DND-41 (cell line): Measurements from ENCODE around the gene STAM.

Experiments used
- CTCF ChIP-seq: IDR thresholded peaks from 2 replicates; pipeline ENCODE4 v1.5.1; 2012; ENCODE audit warnings: borderline replicate concordance, low read length, moderate library complexity, mild to moderate bottlenecking; ENCODE audit not compliant: poor library complexity, severe bottlenecking; ENCODE audit errors: extremely low read depth
- EZH2 ChIP-seq: IDR thresholded peaks from 3 replicates; pipeline ENCODE4 v1.6.1; 2012; ENCODE audit warnings: borderline replicate concordance, low read depth, mild to moderate bottlenecking, moderate library complexity, low read length, inconsistent platforms; ENCODE audit not compliant: severe bottlenecking

DNA sequence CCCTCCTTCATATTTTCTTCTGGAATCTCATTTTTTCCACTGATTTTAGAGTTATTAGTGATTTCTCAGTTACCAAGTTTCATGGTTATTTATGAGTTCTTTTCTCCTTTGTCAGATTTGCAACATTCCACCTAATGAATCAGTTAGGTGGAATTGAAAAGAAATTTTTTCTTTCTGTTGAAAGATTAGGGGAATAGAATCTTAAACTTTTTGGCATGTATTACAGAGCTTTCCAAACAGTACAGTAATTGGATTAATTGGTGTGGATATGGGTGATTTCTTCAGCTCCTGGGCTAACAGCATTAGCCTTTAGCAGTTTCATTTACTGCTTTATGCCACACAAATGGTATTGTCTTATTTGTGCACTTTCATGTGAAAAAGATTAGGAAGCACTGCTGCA, 17.0 kb downstream of the STAM start:
- TF ChIP-seq CTCF (no peak), EZH2 (no peak)
